ENCODE results near the gene STAC3.

The STAC3 gene

DNA sequence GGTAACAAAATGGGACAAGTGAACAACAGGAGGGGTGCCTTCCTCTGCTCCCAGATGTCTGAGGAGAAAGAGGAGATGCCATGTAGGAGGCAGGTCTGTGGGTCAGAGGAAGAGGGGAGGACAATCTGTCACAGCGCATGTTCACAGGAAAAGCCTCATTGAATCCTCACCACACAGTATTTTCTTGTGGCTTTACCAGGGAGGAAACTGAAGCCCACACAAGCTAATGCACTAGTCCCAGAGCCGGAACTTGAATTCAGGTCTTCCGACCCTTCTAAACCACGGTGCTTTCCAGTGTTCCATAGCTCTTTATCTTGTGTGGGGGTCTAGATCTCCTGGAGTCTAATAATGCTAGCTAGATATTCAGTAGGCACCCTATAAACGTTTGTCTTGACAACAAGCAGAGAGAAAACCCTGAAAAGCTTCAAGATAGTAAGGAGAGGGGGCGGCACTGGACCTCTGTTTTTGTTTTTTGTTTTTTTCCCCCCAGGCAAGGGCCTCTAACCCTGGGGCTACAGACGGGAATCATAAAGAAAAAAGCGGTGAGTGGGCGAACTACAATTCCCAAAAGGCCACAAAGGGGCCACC is 21.8 kb downstream of the STAC3 start:
- peaks cover 40% of the 10 kb centered on the region for H3K36me3 ChIP-seq (replicated peaks; ENCODE audit: low read depth, low read length)
- H3K9me3 ChIP-seq (ENCODE audit: insufficient read depth, low read length): no peaks in the 10 kb centered on the region
- peak overlapping the region; percentile 97 for H3K9ac ChIP-seq (ENCODE audit: low read length)
- peak overlapping the region; percentile 81 for H2AFZ ChIP-seq (ENCODE audit: low read depth, low read length)
- peak overlapping the region; percentile 71; the same call in 1 of the 2 replicates for H3K27ac ChIP-seq (ENCODE audit: low read length)
- no peak for TF ChIP-seq EZH2phosphoT487 (IDR thresholded peaks at IDR 0.05; ENCODE audit: low read depth)
- TF ChIP-seq, protein P1, sequence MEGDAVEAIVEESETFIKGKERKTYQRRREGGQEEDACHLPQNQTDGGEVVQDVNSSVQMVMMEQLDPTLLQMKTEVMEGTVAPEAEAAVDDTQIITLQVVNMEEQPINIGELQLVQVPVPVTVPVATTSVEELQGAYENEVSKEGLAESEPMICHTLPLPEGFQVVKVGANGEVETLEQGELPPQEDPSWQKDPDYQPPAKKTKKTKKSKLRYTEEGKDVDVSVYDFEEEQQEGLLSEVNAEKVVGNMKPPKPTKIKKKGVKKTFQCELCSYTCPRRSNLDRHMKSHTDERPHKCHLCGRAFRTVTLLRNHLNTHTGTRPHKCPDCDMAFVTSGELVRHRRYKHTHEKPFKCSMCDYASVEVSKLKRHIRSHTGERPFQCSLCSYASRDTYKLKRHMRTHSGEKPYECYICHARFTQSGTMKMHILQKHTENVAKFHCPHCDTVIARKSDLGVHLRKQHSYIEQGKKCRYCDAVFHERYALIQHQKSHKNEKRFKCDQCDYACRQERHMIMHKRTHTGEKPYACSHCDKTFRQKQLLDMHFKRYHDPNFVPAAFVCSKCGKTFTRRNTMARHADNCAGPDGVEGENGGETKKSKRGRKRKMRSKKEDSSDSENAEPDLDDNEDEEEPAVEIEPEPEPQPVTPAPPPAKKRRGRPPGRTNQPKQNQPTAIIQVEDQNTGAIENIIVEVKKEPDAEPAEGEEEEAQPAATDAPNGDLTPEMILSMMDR (IDR thresholded peaks at IDR 0.05; ENCODE audit: low read depth, low read length): no peak
- no peaks in the 10 kb centered on the region for H3K27me3 ChIP-seq (ENCODE audit: low read depth, low read length)
- H4K20me1 ChIP-seq (ENCODE audit: insufficient read depth, low read length): peaks cover 15% of the 10 kb centered on the region
- H3K4me3 ChIP-seq (ENCODE audit: low read length): peak overlapping the region; percentile 82
- H3K4me1 ChIP-seq (ENCODE audit: low read length): peaks cover 23% of the 10 kb centered on the region
- peaks cover 29% of the 10 kb centered on the region for H3K79me2 ChIP-seq (ENCODE audit: low read length)
- H3K4me2 ChIP-seq (ENCODE audit: low read length): peak overlapping the region; percentile 100

DNA sequence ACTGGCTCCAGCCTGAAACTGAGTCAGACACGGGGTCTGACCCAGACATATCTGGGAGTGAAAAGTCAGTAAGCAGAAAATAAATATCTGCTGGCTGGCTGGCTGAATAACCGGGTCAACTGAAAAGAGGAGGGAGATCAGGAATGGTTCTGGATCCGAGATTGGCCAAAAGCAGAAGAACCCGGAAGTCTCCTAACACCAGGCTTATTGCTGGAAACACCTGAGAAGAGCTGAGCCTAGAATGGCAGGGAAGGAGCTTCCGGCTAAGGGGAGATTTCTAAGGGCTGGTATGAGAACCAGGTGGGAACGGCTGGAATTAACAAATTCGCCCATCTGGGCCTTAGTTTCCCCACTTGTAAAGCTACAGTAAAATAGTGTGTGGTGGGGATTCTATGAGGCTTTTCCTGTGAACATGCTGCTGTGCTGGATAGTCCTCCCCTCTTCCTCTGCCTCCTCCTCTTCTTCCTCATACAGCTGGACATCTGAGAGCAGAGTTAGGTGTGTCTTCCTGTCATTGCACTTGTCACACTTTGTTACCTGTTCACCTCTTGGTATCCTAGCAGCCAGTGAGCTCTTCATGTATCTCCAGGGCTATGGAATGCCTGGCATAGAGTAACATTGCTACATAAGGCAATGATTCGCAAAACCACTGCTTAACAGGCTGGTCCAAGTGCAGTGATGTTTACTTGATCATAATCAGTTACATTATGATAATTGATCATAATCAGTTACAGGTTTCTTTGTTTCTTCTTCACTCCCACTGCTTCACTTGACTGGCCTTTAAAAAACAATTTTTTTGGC is 23.5 kb downstream of the STAC3 start:
- Histone ChIP-seq H2AFZ (ENCODE audit: low read depth, low read length) (peak overlapping the region; percentile 55; the same call in 1 of the 2 replicates), H3K9me3 (ENCODE audit: insufficient read depth, low read length) (no peaks in the 10 kb centered on the region), H3K27me3 (ENCODE audit: low read depth, low read length) (no peaks in the 10 kb centered on the region; the same call in 1 of the 2 replicates), H4K20me1 (ENCODE audit: insufficient read depth, low read length) (peaks cover 15% of the 10 kb centered on the region), H3K4me3 (ENCODE audit: low read length) (peak overlapping the region; percentile 62), H3K27ac (ENCODE audit: low read length) (no peak overlapping the region), H3K79me2 (ENCODE audit: low read length) (peaks cover 29% of the 10 kb centered on the region), H3K4me1 (ENCODE audit: low read length) (peaks cover 23% of the 10 kb centered on the region), H3K9ac (ENCODE audit: low read length) (no peak overlapping the region; the same call in 1 of the 2 replicates), H3K4me2 (ENCODE audit: low read length) (peak overlapping the region; percentile 44), H3K36me3 (replicated peaks; ENCODE audit: low read depth, low read length) (peaks cover 24% of the 10 kb centered on the region)
- TF ChIP-seq, protein P1 (IDR thresholded peaks at IDR 0.05; ENCODE audit: low read depth, low read length): no peak
- TF ChIP-seq EZH2phosphoT487 (IDR thresholded peaks at IDR 0.05; ENCODE audit: low read depth): no peak

DNA sequence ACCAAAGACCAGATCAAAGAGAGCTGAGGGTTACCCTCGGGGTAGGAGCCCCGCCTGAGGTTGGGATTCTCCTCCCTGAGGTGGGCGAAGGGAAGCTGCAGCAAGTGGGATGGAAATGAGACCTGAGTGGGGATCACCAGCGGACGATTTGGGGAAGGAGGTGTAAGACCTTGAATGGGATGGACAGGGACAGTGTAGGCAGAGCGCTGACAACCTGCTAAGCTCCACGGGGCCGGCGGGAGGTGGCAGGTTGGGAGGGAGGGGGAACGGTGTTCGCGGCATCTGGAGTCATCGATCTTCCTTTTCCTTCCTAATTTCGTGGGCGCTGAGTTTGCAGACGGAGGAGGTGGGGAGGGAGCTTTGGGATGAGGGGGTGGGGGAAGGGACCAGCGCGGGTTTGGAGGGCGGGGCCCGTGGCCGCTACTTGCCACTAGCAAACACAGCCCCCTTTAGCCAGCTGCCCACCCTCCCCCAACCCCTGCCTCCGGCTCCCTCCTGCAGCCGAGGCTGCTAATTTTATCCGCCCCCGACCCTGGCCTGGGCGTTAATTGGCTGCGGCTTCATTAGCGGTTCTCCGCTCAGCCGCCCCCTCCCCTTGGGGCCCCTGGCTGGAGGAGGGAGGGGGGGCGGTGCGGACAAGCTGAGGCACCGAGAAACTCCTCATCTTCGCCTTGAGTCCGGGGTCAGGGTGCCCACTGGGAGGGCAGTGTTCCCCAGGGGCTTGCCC is 24.2 kb downstream of the STAC3 start:
- peak overlapping the region; percentile 44 for H3K4me2 ChIP-seq (ENCODE audit: low read length)
- H3K36me3 ChIP-seq (replicated peaks; ENCODE audit: low read depth, low read length): peaks cover 16% of the 10 kb centered on the region
- peak overlapping the region; percentile 62 for H3K4me3 ChIP-seq (ENCODE audit: low read length)
- no peaks in the 10 kb centered on the region for H3K9me3 ChIP-seq (ENCODE audit: insufficient read depth, low read length)
- peak overlapping the region; percentile 55; the same call in 1 of the 2 replicates for H2AFZ ChIP-seq (ENCODE audit: low read depth, low read length)
- H3K79me2 ChIP-seq (ENCODE audit: low read length): peaks cover 23% of the 10 kb centered on the region
- peaks cover 23% of the 10 kb centered on the region for H3K4me1 ChIP-seq (ENCODE audit: low read length)
- TF ChIP-seq, protein P1 (IDR thresholded peaks at IDR 0.05; ENCODE audit: low read depth, low read length): no peak
- no peak for TF ChIP-seq EZH2phosphoT487 (IDR thresholded peaks at IDR 0.05; ENCODE audit: low read depth)
- H4K20me1 ChIP-seq (ENCODE audit: insufficient read depth, low read length): peaks cover 14% of the 10 kb centered on the region
- H3K27me3 ChIP-seq (ENCODE audit: low read depth, low read length): peaks cover 7% of the 10 kb centered on the region
- H3K9ac ChIP-seq (ENCODE audit: low read length): no peak overlapping the region; the same call in 1 of the 2 replicates
- H3K27ac ChIP-seq (ENCODE audit: low read length): no peak overlapping the region
